Vagina (tissue), 2 donors: ENCODE results near the gene ITPK1. TPM values are rescaled to one million over a fixed set of nuclear protein-coding genes. Genes with fewer than 3 reads are reported as not detected.

ENCODE experiments used
- DNase-seq, 2 donors: peaks; one replicate each; pipeline ENCODE4 v3.0.0-alpha.2; 2017; ENCODE audit errors: extremely low spot score in 2 of 2
- H3K27ac ChIP-seq: fragments of 200-600 bp; sonication (generic); one replicate; pipeline ENCODE4 v1.5.1; 2019
- H3K27me3 ChIP-seq: fragments of 200-600 bp; sonication (generic); one replicate; pipeline ENCODE4 v1.5.1; 2019
- H3K36me3 ChIP-seq, 2 donors: fragments of 200-600 bp; sonication (generic); one replicate each; pipeline ENCODE4 v1.5.1; 2017 to 2019
- H3K4me1 ChIP-seq: fragments of 200-600 bp; sonication (generic); one replicate; pipeline ENCODE4 v1.5.1; 2019
- H3K4me3 ChIP-seq, 2 donors: fragments of 200-600 bp; sonication (generic); 1 replicate in 1 of 2; 2 replicates in 1 of 2; pipeline ENCODE4 v1.5.1; 2016 to 2019
- H3K9me3 ChIP-seq: fragments of 200-600 bp; sonication (generic); one replicate; pipeline ENCODE4 v1.5.1; 2019
- CTCF ChIP-seq, 3 experiments: fragments of 450-650 bp in 2 of 3; fragments of 200-600 bp in 1 of 3; sonication (generic) in 1 of 3; IDR thresholded peaks; one replicate each; pipeline ENCODE4 v1.5.1; 2017 to 2019; ENCODE audit warnings: antibody characterized with exemption in 3 of 3, mild to moderate bottlenecking in 2 of 3, moderate library complexity in 2 of 3
- POLR2A ChIP-seq, 2 donors: fragments of 450-650 bp; IDR thresholded peaks; one replicate each; pipeline ENCODE4 v1.6.1; 2017; ENCODE audit warnings: antibody characterized with exemption in 2 of 2, mild to moderate bottlenecking in 2 of 2, moderate library complexity in 2 of 2
- POLR2AphosphoS5 ChIP-seq, 2 donors: sonication (generic); formaldehyde crosslinking; IDR thresholded peaks; one replicate each; pipeline ENCODE4 v1.9.0; 2017; ENCODE audit warnings: antibody characterized with exemption in 2 of 2, mild to moderate bottlenecking in 2 of 2, low read depth in 1 of 2; ENCODE audit not compliant: insufficient read depth in 1 of 2
- intact Hi-C: fragments of 100-400 bp; cut with DNase I; formaldehyde crosslinking; loops from one replicate; pipeline ENCODE4 v1.15.1; 2023
- total RNA-seq: library from RNA; depleted of rRNA; stranded (reverse); fragments of >200 nt; gene quantifications from one replicate; pipeline ENCODE4 v1.2.3, GENCODE V29; 2016

Gene ITPK1
- total RNA-seq, 1 donor from 2014 or later, result 49.6 TPM

DNA sequence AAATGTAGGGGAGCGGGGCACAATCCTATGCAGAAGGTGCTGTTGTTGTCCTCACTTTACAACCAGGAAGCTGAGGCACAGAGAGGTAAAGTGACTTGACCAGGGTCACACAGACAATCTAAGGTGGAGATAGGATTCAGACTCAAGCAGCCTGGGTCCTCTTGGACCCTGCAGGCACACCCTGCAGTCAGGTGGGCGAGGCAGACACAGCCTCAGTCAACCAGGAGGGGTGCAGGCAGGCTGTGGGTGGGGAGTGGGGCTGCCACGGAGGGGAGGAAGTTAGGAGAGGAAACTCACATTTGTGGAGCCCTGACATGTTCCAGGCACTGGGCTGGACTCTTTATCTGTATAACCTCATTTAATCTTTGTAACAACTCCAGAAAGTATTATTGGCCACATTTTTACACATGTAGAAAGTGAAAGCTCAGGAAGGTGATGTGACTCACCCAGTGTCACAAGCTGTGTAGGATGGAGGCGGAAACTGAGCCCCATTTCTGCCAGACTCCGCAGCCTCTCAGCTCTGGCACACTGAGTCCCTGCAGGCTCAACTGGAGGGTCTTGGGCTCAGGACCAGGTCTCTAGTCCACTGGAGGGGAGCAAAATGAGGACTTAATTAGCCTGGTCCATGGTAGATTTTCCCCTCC lies 217.7 kb downstream of the ITPK1 start:
- intact Hi-C loops, result no loop called here
- H3K27me3 ChIP-seq, result no peaks in the 10 kb centered on the region
- H3K27ac ChIP-seq, result no peak overlapping the region
- TF ChIP-seq CTCF (IDR thresholded peaks at IDR 0.05), result no peak
- TF ChIP-seq POLR2A (IDR thresholded peaks at IDR 0.05), result no peak
- no peak for TF ChIP-seq POLR2AphosphoS5 (IDR thresholded peaks at IDR 0.05; ENCODE audit: insufficient read depth in 1 of 2, low read depth in 1 of 2)
- no peaks in the 10 kb centered on the region for H3K36me3 ChIP-seq
- peak in 1 of 2 donors; percentile 79 for DNase-seq
- H3K4me3 ChIP-seq, result no peak overlapping the region
- H3K4me1 ChIP-seq, result no peaks in the 10 kb centered on the region
- H3K9me3 ChIP-seq, result no peaks in the 10 kb centered on the region

DNA sequence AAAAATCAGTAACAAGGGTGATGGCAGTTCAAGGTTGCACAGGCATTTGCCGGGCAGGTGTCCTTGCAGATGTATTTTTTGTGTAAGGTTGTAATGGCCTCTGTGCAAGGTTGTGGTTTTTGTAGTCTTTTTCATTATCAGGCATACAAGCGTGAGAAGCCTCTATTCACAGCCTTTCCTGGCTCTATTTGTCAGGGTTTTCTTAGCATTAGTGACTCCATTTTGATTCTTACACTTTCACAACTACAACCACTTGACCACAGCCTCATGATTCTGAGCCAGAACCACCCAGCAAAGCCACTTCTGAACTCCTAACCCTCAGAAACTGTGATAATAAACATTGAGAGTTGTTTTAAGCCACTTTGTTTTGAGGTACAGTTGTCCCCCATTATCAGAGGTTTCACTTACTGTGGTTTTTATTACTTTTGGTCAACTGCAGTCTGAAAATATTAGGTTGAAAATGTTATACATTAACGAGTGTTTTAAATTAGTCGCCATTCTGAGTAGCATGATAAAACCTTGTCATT lies 220.3 kb downstream of the ITPK1 start:
- Histone ChIP-seq H3K4me1 (no peaks in the 10 kb centered on the region), H3K27ac (no peak overlapping the region), H3K36me3 (no peaks in the 10 kb centered on the region), H3K4me3 (no peak overlapping the region), H3K27me3 (no peaks in the 10 kb centered on the region), H3K9me3 (no peaks in the 10 kb centered on the region)
- TF ChIP-seq POLR2A (IDR thresholded peaks at IDR 0.05), result no peak
- TF ChIP-seq POLR2AphosphoS5 (IDR thresholded peaks at IDR 0.05; ENCODE audit: insufficient read depth in 1 of 2, low read depth in 1 of 2), result no peak
- TF ChIP-seq CTCF (IDR thresholded peaks at IDR 0.05), result no peak
- intact Hi-C loops, result no loop called here
- no peak for DNase-seq

GRCh38 chr14:92892589-92892988 lies 223.1 kb downstream of the ITPK1 start:
- no peaks in the 10 kb centered on the region for H3K4me1 ChIP-seq

GRCh38 chr14:92890830-92891588 lies 224.7 kb downstream of the ITPK1 start:
- Histone ChIP-seq H3K36me3 (no peaks in the 10 kb centered on the region), H3K4me3 (no peak overlapping the region), H3K4me1 (no peaks in the 10 kb centered on the region), H3K27me3 (no peaks in the 10 kb centered on the region), H3K9me3 (no peaks in the 10 kb centered on the region), H3K27ac (no peak overlapping the region)
- intact Hi-C loops, result no loop called here
- DNase-seq, result no peak
- TF ChIP-seq POLR2A (IDR thresholded peaks at IDR 0.05) (no peak), CTCF (IDR thresholded peaks at IDR 0.05) (no peak), POLR2AphosphoS5 (IDR thresholded peaks at IDR 0.05; ENCODE audit: insufficient read depth in 1 of 2, low read depth in 1 of 2) (no peak)

More at GRCh38 chr14:92892589-92892988, 223.1 kb downstream of the ITPK1 start:
- Histone ChIP-seq H3K36me3 (no peaks in the 10 kb centered on the region), H3K4me3 (no peak overlapping the region), H3K27ac (no peak overlapping the region), H3K27me3 (no peaks in the 10 kb centered on the region), H3K9me3 (no peaks in the 10 kb centered on the region)
- no peak for DNase-seq
- intact Hi-C loops, result no loop called here
- TF ChIP-seq POLR2AphosphoS5 (IDR thresholded peaks at IDR 0.05; ENCODE audit: insufficient read depth in 1 of 2, low read depth in 1 of 2) (no peak), POLR2A (IDR thresholded peaks at IDR 0.05) (no peak), CTCF (IDR thresholded peaks at IDR 0.05) (no peak)

GRCh38 chr14:92888896-92889295 lies 226.8 kb downstream of the ITPK1 start:
- Histone ChIP-seq H3K4me3 (no peak overlapping the region), H3K4me1 (no peaks in the 10 kb centered on the region), H3K36me3 (no peaks in the 10 kb centered on the region), H3K9me3 (no peaks in the 10 kb centered on the region), H3K27me3 (no peaks in the 10 kb centered on the region), H3K27ac (no peak overlapping the region)
- intact Hi-C loops, result no loop called here
- TF ChIP-seq POLR2A (IDR thresholded peaks at IDR 0.05) (no peak), CTCF (IDR thresholded peaks at IDR 0.05) (no peak), POLR2AphosphoS5 (IDR thresholded peaks at IDR 0.05; ENCODE audit: insufficient read depth in 1 of 2, low read depth in 1 of 2) (no peak)
- no peak for DNase-seq
